Renal cortex interstitium (tissue), 11 donors: ENCODE results near the gene ADRA2B. TPM values are rescaled to one million over a fixed set of nuclear protein-coding genes. Genes with fewer than 3 reads are reported as not detected.
"Not testable (repeated sequence)": the region's sequence is repeated elsewhere in the genome, so short reads cannot be mapped to it uniquely, and the experiment has no call there.

ENCODE experiments used
- DNase-seq, 11 donors: peaks; one replicate each; pipeline ENCODE4 v3.0.0-alpha.2; 2013; ENCODE audit warnings: low read depth in 9 of 11, low spot score in 4 of 11; ENCODE audit errors: extremely low read depth in 1 of 11
- polyA plus RNA-seq, 3 donors: library from polyadenylated mRNA; unstranded; fragments of 120-200 nt; gene quantifications; one replicate each; pipeline ENCODE4 v1.2.1, GENCODE V29; 2013; ENCODE audit not compliant: insufficient read length in 3 of 3

ADRA2B gene
- polyA plus RNA-seq, 3 donors: 4.5 to 4.8 (median 4.5) TPM

DNA sequence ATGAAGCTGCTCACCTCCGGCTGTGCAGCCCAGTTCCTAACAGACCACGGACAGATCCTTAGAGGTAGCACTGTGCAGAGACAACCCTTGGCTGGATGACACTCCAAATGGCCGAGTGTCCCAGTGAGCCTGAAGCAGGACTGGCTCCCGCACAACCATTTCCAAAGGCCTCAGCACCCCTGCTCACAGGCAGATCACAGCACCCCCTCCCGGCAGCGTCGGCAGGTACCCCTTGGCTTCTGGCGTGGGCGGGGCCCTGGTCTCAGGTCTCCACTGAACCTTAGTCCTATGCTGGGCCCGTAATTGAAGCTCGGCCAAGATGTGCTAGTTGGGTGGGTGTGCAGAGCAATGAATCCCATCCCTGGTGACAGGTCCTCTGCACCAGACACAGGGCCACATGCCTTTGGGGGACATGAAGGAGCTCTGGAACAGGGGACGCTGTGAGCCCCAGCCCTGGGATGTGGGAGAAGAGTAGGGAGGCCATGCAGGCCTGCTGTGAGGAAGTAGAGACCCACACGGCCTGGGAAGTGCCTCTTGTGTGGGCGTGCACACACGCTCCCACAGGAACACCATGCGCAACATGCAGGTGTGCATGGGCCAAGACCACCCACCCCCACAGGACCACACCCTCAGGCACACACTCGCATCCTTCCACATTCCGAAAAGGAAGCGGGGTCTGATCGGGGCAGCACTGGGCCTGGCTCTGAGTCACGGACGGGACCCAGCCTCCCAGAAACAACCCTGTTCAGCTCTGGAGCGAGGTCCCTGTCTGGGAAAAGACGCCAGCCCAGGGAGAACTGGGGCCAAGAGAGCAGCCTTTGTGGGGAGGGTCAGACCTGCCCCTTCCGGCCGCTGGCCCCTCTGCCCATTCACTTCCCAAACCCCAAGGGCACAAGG lies 26.1 kb upstream of the ADRA2B start:
- no peak for DNase-seq

DNA sequence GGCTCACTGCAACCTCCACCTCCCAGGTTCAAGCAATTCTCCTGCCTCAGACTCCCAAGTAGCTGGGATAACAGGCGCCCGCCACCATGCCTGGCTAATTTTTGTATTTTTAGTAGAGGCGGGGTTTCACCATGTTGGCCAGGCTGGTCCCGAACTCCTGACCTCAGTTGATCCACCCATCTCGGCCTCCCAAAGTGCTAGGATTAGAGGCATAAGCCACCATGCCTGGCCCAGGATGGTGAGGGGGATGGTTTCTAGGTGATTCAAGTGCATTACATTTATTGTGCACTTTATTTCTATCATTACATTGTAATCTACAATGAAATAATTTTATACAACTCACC lies 25.2 kb upstream of the ADRA2B start:
- not testable (repeated sequence) for DNase-seq

- no peak for DNase-seq
Observed at GRCh38 chr2:96140941-96141623, 24.7 kb upstream of the ADRA2B start.

DNA sequence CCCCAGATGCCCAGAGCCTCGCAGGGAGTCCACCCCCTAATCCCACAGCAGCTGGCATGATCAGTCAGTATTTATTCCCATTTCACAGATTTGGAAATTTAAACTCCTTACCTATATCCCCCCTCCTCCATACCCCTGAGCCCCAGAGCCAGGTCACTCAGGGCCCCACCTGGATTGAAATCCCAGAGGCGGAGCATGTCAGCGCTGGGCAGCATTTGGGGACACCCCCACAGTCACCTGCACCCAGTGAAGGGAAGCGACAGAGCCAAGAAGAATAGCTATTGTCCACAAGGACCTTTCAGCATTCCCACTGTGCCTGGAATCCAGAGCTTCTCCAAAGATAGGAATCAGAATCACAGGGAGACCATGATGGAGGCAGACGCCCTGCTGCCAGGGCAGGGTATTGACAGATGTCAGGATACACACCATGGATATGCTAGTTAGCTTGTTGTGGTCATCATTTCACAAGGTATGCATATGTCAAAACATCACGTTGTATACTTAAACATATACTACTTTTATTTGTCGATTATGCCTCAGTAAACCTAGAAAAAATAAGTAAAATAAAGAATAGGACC lies 22.9 kb upstream of the ADRA2B start:
- DNase-seq: no peak

- no peak for DNase-seq
Observed at GRCh38 chr2:96138179-96139145, 22.1 kb upstream of the ADRA2B start, which contains the start of gene ASTL. Gene ASTL, minus strand, starts transcription at chr2:96138502. Its CDS starts 66 bp downstream, at chr2:96138436.

- no peak for DNase-seq
Observed at GRCh38 chr2:96137321-96138178, 21.2 kb upstream of the ADRA2B start.

DNA sequence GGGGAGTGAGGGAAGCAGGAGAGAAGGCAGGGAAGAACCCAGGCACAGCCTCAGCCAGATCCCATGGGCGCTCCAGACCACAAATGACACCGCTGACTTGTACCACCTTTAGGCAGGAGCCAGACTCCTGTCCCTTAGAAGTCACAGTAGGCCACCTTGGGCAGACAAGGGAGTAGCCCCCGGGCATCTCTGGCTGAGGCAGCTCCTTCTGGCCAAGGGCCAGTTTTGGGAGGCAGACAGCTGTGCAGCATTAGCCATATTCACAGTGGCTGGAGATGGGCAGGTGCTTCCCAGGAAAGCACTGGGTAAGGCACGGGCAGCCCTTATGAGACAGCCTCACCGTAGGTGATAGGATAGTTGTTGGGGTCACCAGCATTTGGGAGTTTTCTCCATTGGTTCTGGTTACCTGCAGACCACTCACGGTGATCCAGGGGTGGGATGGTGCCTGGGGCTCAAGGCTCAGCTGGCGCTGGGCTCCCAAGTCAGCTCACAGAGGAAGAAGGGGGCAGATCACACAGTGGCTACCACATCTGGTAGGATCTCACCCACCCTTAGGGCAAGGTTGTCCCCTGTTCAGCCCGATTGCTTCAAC lies 19.9 kb upstream of the ADRA2B start:
- DNase-seq: no peak

DNA sequence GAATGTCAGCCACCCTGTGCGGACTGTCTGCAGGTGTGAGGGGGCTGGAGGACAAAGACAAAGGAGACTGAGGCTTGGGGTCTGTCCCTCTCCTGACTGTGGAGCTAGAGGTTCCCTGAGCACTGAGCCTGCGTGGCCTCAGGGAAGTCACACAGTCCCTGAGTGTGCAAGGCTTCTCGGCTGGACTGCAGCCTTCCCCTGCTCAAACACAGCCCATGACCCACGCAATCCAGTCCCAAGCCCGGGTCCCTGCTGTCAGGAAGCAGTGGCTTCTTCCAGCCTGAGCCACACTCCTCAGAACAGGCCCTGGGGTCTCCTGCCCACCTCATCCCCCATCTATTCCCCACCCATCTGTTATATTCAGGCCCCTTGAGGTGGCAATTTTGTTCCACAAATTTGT lies 19.2 kb upstream of the ADRA2B start:
- DNase-seq: no peak

- no peak for DNase-seq
Observed at GRCh38 chr2:96135171-96135570, 18.8 kb upstream of the ADRA2B start.

DNA sequence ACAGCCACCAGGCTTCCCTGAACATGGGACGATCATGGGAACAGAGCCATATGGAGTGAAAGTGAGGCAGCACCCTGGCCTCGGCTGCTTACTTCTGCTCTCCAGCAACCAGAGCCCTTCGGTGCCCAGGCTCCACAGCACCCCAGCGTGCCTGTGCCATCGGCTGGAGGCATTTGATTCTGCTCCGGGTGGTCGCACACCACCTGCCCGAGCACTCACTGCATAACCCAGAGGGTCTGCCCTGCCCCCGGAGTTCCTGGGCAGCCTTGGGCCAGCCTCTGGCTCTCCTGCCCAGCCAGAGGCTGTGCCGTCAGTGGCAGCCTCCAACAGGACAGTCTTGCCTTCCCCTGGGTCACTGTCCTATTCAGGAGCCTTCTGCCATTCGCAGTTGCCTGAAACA lies 18.1 kb upstream of the ADRA2B start:
- DNase-seq: no peak

- no peak for DNase-seq
Observed at GRCh38 chr2:96131813-96132745, 15.7 kb upstream of the ADRA2B start.

DNA sequence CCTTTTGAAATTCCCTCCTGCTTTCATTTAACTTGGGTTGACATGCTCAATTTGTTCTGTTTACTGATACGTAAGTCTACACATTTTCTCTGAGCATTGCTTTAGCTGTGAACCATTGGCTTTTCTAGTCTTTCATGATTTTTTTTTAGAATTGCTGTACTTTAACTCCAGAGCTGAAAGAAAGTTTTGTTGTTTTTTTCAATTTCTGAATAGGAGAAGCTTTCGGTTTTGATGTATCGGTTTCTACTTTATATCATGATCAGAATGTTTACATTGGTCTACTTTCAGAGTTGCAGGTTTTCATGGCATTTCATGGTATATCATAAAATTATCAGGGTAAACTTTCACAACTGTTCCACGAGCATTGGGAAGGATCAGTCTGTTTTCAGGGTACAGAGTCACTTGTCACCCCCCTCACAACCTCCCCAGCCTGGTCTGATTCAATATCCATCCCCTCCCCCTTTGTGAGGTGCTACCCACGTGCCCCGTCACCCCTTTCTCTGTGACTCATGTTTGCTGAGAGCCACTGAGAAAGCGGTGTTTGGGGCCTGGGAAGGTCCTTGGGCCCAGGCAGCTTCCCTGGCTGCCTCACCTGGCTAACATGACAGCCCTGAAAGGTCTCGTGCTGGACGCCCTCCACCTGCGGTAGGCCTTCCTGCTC lies 14.9 kb upstream of the ADRA2B start:
- DNase-seq: no peak

DNA sequence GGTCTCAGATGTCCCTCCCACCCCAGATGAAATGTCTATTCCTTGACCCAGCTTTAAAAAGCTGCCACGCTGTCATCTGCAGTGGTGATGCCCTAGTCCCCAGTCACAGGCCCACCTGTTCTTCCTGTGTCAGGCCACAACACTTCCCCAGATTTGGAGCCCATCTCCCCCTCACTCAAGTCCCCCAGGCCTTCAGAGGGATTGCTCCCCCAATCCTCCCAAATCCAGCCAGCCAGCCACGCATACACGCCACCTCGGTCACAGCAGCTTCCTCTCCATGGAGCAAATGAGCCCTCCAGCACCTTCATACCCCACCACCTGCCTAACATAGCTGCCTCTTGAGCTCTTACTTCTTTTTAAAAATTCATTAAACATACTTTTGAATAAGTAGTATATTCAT lies 14.1 kb upstream of the ADRA2B start:
- DNase-seq: no peak

DNA sequence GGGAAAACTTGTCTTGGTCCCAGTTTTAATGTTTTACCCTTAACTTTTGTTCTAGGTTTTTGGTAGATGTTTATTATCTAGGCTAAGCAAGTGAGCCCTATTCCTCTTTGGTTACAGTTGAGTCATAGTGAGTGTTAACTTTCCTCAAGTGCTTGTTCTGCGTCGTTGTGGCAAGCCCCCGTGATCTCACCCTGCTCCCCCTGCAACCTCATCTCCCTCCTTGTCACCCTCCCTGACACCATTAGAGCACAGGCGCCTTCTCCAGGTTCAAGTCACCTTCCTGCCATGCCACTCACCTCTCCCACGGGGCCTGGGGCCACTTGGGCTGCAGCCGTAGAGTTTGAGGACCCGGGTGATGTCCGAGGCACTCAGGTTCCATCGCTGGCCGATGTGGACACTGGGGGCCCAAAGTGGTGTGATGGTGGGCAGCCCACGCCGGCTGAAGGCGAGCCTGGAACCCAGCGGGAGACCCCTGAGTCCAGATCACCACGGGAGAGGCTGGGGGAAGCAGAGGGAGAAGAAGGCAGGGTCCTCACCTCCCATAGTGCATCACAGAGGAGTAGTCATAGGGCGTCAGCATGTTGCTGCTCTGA lies 13.3 kb upstream of the ADRA2B start:
- no peak for DNase-seq

DNA sequence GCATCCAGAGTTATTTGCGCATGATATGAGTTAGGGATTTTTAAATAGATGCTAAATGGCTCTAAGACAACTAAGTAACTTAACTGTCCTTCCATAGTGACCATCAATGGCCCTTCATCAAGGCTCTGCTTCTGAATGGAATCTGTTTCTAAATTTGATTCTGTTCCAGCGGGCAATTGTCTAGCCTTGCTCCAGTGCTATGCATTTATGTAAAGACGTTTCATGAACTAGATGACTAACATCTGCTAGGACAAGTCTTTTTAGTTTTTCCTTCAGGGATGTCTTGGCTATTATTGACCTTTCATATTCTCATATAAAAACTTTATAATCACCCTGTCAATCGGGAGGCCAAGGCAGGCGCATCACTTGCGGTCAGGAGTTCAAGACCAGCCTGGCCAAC lies 12.1 kb upstream of the ADRA2B start:
- DNase-seq: no peak
